GM12878 (cell line): ENCODE measurements around the gene NSUN5. TPM values are rescaled to one million over a fixed set of nuclear protein-coding genes. Genes with fewer than 3 reads are reported as not detected.

Experiments
- ATAC-seq: fragments of 200-7000 bp; cut with Tn5 transposase; 3 replicates; pipeline ENCODE4 v1.9.1; 2020; ENCODE audit warnings: mild to moderate bottlenecking, moderate library complexity
- BruUV-seq: library from RNA; stranded (reverse); fragments of 400-500 nt; replicated peaks from 2 replicates; lab custom pipeline; 2021; lab: Mats Ljungman, UMichigan
- CTCF ChIA-PET: fragments of 300-600 bp; sonication (Branson Sonifier 250); formaldehyde crosslinking; extraction: SDS; loops from one replicate; lab custom pipeline; 2021; ENCODE audit warnings: inconsistent platforms; lab: Yijun Ruan, JAX
- POLR2A ChIA-PET: fragments of 350-600 bp; formaldehyde crosslinking; extraction: SDS; loops from one replicate; lab custom pipeline; 2021; ENCODE audit warnings: inconsistent platforms; lab: Charles Lee
- RAD21 ChIA-PET: fragments of 300-600 bp; sonication (Branson Sonifier 250); formaldehyde crosslinking; loops from one replicate; lab custom pipeline; 2023; ENCODE audit warnings: antibody characterized with exemption; ENCODE audit not compliant: unreplicated experiment; lab: Charles Lee
- SMC1A ChIA-PET: fragments of 300-600 bp; sonication (Branson Sonifier 250); formaldehyde crosslinking; loops from one replicate; lab custom pipeline; 2023; ENCODE audit not compliant: unreplicated experiment, uncharacterized antibody; lab: Charles Lee
- DNase-seq: peaks from one replicate; pipeline ENCODE4 v3.0.0-alpha.2; 2011; ENCODE audit warnings: low read depth, low spot score
- FAIRE-seq: peaks from 3 replicates; lab custom pipeline; 2011; peaks lifted over from hg19 to GRCh38; lab: Jason Lieb, UNC
- H2AFZ ChIP-seq: 2 replicates; pipeline ENCODE4 v1.6.0; 2011; ENCODE audit warnings: low read depth, low read length, control low read depth; ENCODE audit not compliant: control insufficient read depth
- H3K27ac ChIP-seq: 2 replicates; pipeline ENCODE4 v1.5.1; 2011; ENCODE audit warnings: control low read depth; ENCODE audit not compliant: control insufficient read depth, insufficient read depth
- H3K27me3 ChIP-seq, 2 experiments: replicated peaks in 1 of 2; 2 replicates each; pipeline versions ENCODE4 v1.6.0 to v1.6.1; 2011; ENCODE audit warnings: low read length in 1 of 2; ENCODE audit not compliant: control insufficient read depth in 2 of 2, insufficient read depth in 2 of 2
- H3K36me3 ChIP-seq, 2 experiments: 2 replicates each; pipeline ENCODE4 v1.5.1; 2011; ENCODE audit warnings: low read length in 1 of 2; ENCODE audit not compliant: control insufficient read depth in 2 of 2, insufficient read depth in 2 of 2
- H3K4me1 ChIP-seq: 2 replicates; pipeline ENCODE4 v1.6.1; 2011; ENCODE audit warnings: mild to moderate bottlenecking, low read length, moderate library complexity, mixed read lengths; ENCODE audit not compliant: control insufficient read depth, insufficient read depth
- H3K4me2 ChIP-seq: 2 replicates; pipeline ENCODE4 v1.6.0; 2011; ENCODE audit warnings: control low read depth; ENCODE audit not compliant: control insufficient read depth, insufficient read depth
- H3K4me3 ChIP-seq: fragments of 200-600 bp; sonication (generic); 2 replicates; pipeline ENCODE4 v1.5.1; 2016
- H3K79me2 ChIP-seq: 2 replicates; pipeline ENCODE4 v1.6.0; 2011; ENCODE audit warnings: low read length; ENCODE audit not compliant: control insufficient read depth, insufficient read depth
- H3K9ac ChIP-seq: 2 replicates; pipeline ENCODE4 v1.8.0; 2011; ENCODE audit warnings: low read length, control low read depth, mixed read lengths; ENCODE audit not compliant: control insufficient read depth, insufficient read depth
- H3K9me3 ChIP-seq: replicated peaks from 3 replicates; pipeline ENCODE4 v1.5.1; 2011; ENCODE audit warnings: mild to moderate bottlenecking, low read length; ENCODE audit not compliant: control insufficient read depth, insufficient read depth
- H4K20me1 ChIP-seq: 2 replicates; pipeline ENCODE4 v1.6.0; 2011; ENCODE audit not compliant: control insufficient read depth, insufficient read depth
- BCLAF1 ChIP-seq: fragments of 450-650 bp; IDR thresholded peaks from 2 replicates; pipeline ENCODE4 v1.6.1; 2017; ENCODE audit warnings: antibody characterized with exemption, mild to moderate bottlenecking, moderate library complexity
- ESRRA ChIP-seq: IDR thresholded peaks from 2 replicates; pipeline ENCODE4 v1.6.1; 2012; ENCODE audit warnings: mild to moderate bottlenecking, low read length, improper control_type of control experiment
- FOXM1 ChIP-seq: IDR thresholded peaks from 2 replicates; pipeline ENCODE4 v1.6.1; 2012; ENCODE audit warnings: low read depth, mild to moderate bottlenecking, inconsistent platforms, low read length, moderate library complexity
- HSF1 ChIP-seq: fragments of 150-350 bp; IDR thresholded peaks from 2 replicates; pipeline ENCODE4 v1.6.1; 2014; ENCODE audit warnings: mild to moderate bottlenecking, low read depth, low read length
- MTA3 ChIP-seq: IDR thresholded peaks from 2 replicates; pipeline ENCODE4 v1.6.1; 2012; ENCODE audit warnings: low read length, inconsistent platforms, borderline replicate concordance
- SUZ12 ChIP-seq: fragments of 200-600 bp; sonication (generic); IDR thresholded peaks from one replicate; pipeline ENCODE4 v1.6.1; 2018; ENCODE audit warnings: antibody characterized with exemption, mild to moderate bottlenecking; ENCODE audit not compliant: unreplicated experiment
- USF1 ChIP-seq: IDR thresholded peaks from 2 replicates; pipeline ENCODE4 v1.6.1; 2011; ENCODE audit warnings: borderline replicate concordance, low read depth, mild to moderate bottlenecking, moderate library complexity, mixed read lengths, low read length; ENCODE audit not compliant: insufficient read depth; ENCODE audit errors: extremely low read length
- ZBED1 ChIP-seq: IDR thresholded peaks from 2 replicates; pipeline ENCODE4 v1.6.1; 2016; ENCODE audit warnings: borderline replicate concordance
- WGBS: methylation state at CpG from one replicate; pipeline ENCODE4 v1.1.6; 2016; ENCODE audit warnings: low lambda C conversion rate; ENCODE audit not compliant: insufficient replicate concordance, insufficient coverage; ENCODE audit errors: missing lambda C conversion rate; 5-methylcytosine and 5-hydroxymethylcytosine counted together
- in situ Hi-C: fragments of 300-500 bp; cut with MboI; formaldehyde crosslinking; loops from 9 replicates; pipeline ENCODE4 v1.14.3; 2018; ENCODE audit warnings: mixed read lengths
- intact Hi-C: fragments of 100-400 bp; cut with micrococcal nuclease; formaldehyde crosslinking; loops from one replicate; pipeline ENCODE4 v1.14.2; 2022; ENCODE audit not compliant: unreplicated experiment
- polyA plus RNA-seq, 11 experiments: library from polyadenylated mRNA; depleted of rRNA in 4 of 11; unstranded in 6 of 11; stranded (reverse) in 5 of 11; fragments of >200 nt; fragmentation: Nextera tagmentation in 4 of 11; fragmentation: Illumina TruSeq in 1 of 11; extraction: Ambion mirVana in 4 of 11; extraction: Trizol in 1 of 11; gene quantifications; 1 replicate in 1 of 11; 2 replicates in 10 of 11; pipeline versions ENCODE4 v1.2.1 to v1.2.3, GENCODE V29; 2011 to 2016; ENCODE audit warnings: inconsistent platforms in 2 of 11, missing spikeins in 2 of 11, low read depth in 1 of 11
- total RNA-seq, 4 experiments: library from RNA; depleted of rRNA in 3 of 4; stranded (reverse); fragments of >200 nt in 3 of 4; fragmentation: Illumina TruSeq in 1 of 4; extraction: Trizol in 1 of 4; gene quantifications; 2 replicates each; pipeline versions ENCODE4 v1.2.1 to v1.2.3, GENCODE V29; 2013 to 2021

NSUN5 gene
- total and polyA plus RNA-seq, 10 of the 15 experiments (the other 5 are each of a cell fraction or from before 2014, with no cell fraction given), result 2.0 to 63.4 (median 38.2) TPM

GRCh38 chr7:73354821-73355220, 46.2 kb upstream of the NSUN5 start:
- Histone ChIP-seq H3K4me1 (no peaks in the 10 kb centered on the region), H3K27ac (no peak overlapping the region), H3K4me3 (no peak overlapping the region), H2AFZ (no peak overlapping the region), H3K9me3 (no peaks in the 10 kb centered on the region), H3K27me3 (peaks cover 0 to 3% of the 10 kb centered on the region in 2 experiments; a peak in 2 of 4 replicates), H3K9ac (no peak overlapping the region), H3K36me3 (no peaks in the 10 kb centered on the region), H3K4me2 (no peak overlapping the region), H4K20me1 (no peaks in the 10 kb centered on the region), H3K79me2 (no peaks in the 10 kb centered on the region)
- ChIA-PET POLR2A (no interaction called here), CTCF (no interaction called here), SMC1A (no interaction called here), RAD21 (no interaction called here)
- FAIRE-seq (no peak), DNase-seq (no peak), ATAC-seq (no peak)
- intact Hi-C loops (no loop called here), in situ Hi-C loops (no loop called here)
- WGBS, result 63% methylated on average over 17 of the region's 17 CpGs
- TF ChIP-seq HSF1 (no peak), MTA3 (no peak), ZBED1 (no peak)
- BruUV-seq, result no TSS peak

- Histone ChIP-seq H3K4me1 (no peaks in the 10 kb centered on the region), H3K27ac (no peak overlapping the region), H3K9me3 (no peaks in the 10 kb centered on the region), H3K27me3 (peaks cover 0 to 3% of the 10 kb centered on the region in 2 experiments; a peak in 2 of 4 replicates), H4K20me1 (no peaks in the 10 kb centered on the region), H3K4me3 (no peak overlapping the region), H3K9ac (no peak overlapping the region), H3K79me2 (no peaks in the 10 kb centered on the region), H3K36me3 (no peaks in the 10 kb centered on the region), H3K4me2 (no peak overlapping the region), H2AFZ (no peak overlapping the region)
- no peak for FAIRE-seq
- CTCF ChIA-PET, result no interaction called here
- no TSS peak for BruUV-seq
- WGBS, result 52% methylated on average over 9 of the region's 9 CpGs
- intact Hi-C loops (no loop called here), in situ Hi-C loops (no loop called here)
- DNase-seq, result no peak
- SMC1A ChIA-PET, result no interaction called here
- POLR2A ChIA-PET, result no interaction called here
- RAD21 ChIA-PET, result no interaction called here
- no peak for ATAC-seq
- TF ChIP-seq USF1, result no peak
- no peak for TF ChIP-seq FOXM1
- TF ChIP-seq SUZ12, result no peak
- no peak for TF ChIP-seq MTA3
- no peak for TF ChIP-seq ESRRA
- TF ChIP-seq BCLAF1, result no peak
These were observed 45.6 kb upstream of the NSUN5 start for GRCh38 chr7:73354196-73354595.
